VCaP (cell line): ENCODE measurements around the gene MILR1.
"Not testable (repeated sequence)": the region's sequence is repeated elsewhere in the genome, so short reads cannot be mapped to it uniquely, and the experiment has no call there.

Source experiments
- H3K27ac ChIP-seq: fragments of 450-650 bp; 2 replicates; pipeline ENCODE4 v1.5.1; 2017
- CTCF ChIP-seq: fragments of 450-650 bp; conservative IDR thresholded peaks from 2 replicates; pipeline ENCODE4 v1.5.1; 2017; ENCODE audit warnings: mild to moderate bottlenecking, moderate library complexity

The MILR1 gene

GRCh38 chr17:64431534-64431933, 17.4 kb upstream of the MILR1 start:
- no peak overlapping the region for H3K27ac ChIP-seq
- TF ChIP-seq CTCF: no peak

GRCh38 chr17:64437944-64438525, 10.9 kb upstream of the MILR1 start:
- no peak for TF ChIP-seq CTCF
- no peak overlapping the region for H3K27ac ChIP-seq

- H3K27ac ChIP-seq: not testable (repeated sequence)
Measured at GRCh38 chr17:64439521-64439920, 9.4 kb upstream of the MILR1 start.

GRCh38 chr17:64439956-64440355, 9.0 kb upstream of the MILR1 start:
- TF ChIP-seq CTCF: no peak
- H3K27ac ChIP-seq: no peak overlapping the region

GRCh38 chr17:64441772-64442540, 7.0 kb upstream of the MILR1 start:
- no peak overlapping the region for H3K27ac ChIP-seq
- no peak for TF ChIP-seq CTCF

- no peak overlapping the region for H3K27ac ChIP-seq
- TF ChIP-seq CTCF: no peak
Measured at GRCh38 chr17:64442541-64442971, 6.4 kb upstream of the MILR1 start.

GRCh38 chr17:64443086-64443760, 5.7 kb upstream of the MILR1 start:
- TF ChIP-seq CTCF: no peak
- no peak overlapping the region for H3K27ac ChIP-seq

GRCh38 chr17:64447526-64447925, 1.4 kb upstream of the MILR1 start:
- no peak overlapping the region for H3K27ac ChIP-seq
- no peak for TF ChIP-seq CTCF
